Upper lobe of right lung (tissue), 1 donor: Measurements from ENCODE around the gene ACTN4. TPM values are rescaled to one million over a fixed set of nuclear protein-coding genes. Genes with fewer than 3 reads are reported as not detected.
"Not testable (repeated sequence)": the region's sequence is repeated elsewhere in the genome, so short reads cannot be mapped to it uniquely, and the experiment has no call there.

Experiments used
- ATAC-seq: fragments of 200-7000 bp; cut with Tn5 transposase; one replicate; pipeline ENCODE4 v1.9.1; 2020; ENCODE audit warnings: mild to moderate bottlenecking, moderate library complexity
- DNase-seq: peaks from one replicate; pipeline ENCODE4 v3.0.0-alpha.2; 2020
- H3K27ac ChIP-seq: fragments of 200-600 bp; one replicate; pipeline ENCODE4 v1.8.0; 2022
- H3K27me3 ChIP-seq: fragments of 200-600 bp; one replicate; pipeline ENCODE4 v1.8.0; 2022; ENCODE audit warnings: mild to moderate bottlenecking
- H3K36me3 ChIP-seq: fragments of 200-600 bp; one replicate; pipeline ENCODE4 v1.8.0; 2022
- H3K4me1 ChIP-seq: fragments of 200-600 bp; one replicate; pipeline ENCODE4 v1.8.0; 2022
- H3K4me3 ChIP-seq: fragments of 200-600 bp; one replicate; pipeline ENCODE4 v1.8.0; 2022; ENCODE audit warnings: mild to moderate bottlenecking
- H3K9me3 ChIP-seq: fragments of 200-600 bp; one replicate; pipeline ENCODE4 v1.8.0; 2022
- CTCF ChIP-seq: fragments of 200-600 bp; IDR thresholded peaks from one replicate; pipeline ENCODE4 v1.8.0; 2022; ENCODE audit warnings: antibody characterized with exemption
- intact Hi-C: fragments of 100-400 bp; cut with DNase I; formaldehyde crosslinking; loops from one replicate; pipeline ENCODE4 v1.11.0; 2022
- long read RNA-seq: library from polyadenylated mRNA; unstranded; transcript quantifications from one replicate; pipeline ENCODE4 v2.0.0, GENCODE V29; 2021
- total RNA-seq: library from RNA; stranded (reverse); fragmentation: NEBNext Ultra II Directional; extraction: Animal tissue kit (Norgen Biotek cat#: 25700); gene quantifications from one replicate; pipeline ENCODE4 v1.2.1, GENCODE V29; 2021
- donor health status: DM: no; HTN: yes; CAD: no; lungs with severe emphysema.

Gene ACTN4
- total RNA-seq: 565 TPM
- long read RNA-seq, full-length matches to known transcripts: 94 of 184 reads
- long read RNA-seq, partial matches to known transcripts: 72 of 184 reads
- long read RNA-seq, other reads (novel, unspliced or antisense): 18 of 184 reads

- no peak for TF ChIP-seq CTCF
- H3K36me3 ChIP-seq: no peaks in the 10 kb centered on the region
- H3K27ac ChIP-seq: peak within 1 kb of the TSS; percentile 80
- no peaks in the 10 kb centered on the region for H3K9me3 ChIP-seq
- peak within 1 kb of the TSS; percentile 88 for H3K4me3 ChIP-seq
- peak; percentile 100 for DNase-seq
- intact Hi-C loops: no loop called here
- no peaks in the 10 kb centered on the region for H3K27me3 ChIP-seq
- H3K4me1 ChIP-seq: peaks cover 35% of the 10 kb centered on the region
- ATAC-seq: peak; percentile 94
These were observed at the start of gene ACTN4 for GRCh38 chr19:38647368-38647965. ACTN4 (plus strand) TSS chr19:38647649; CDS start chr19:38647746, 97 bp downstream.

- Histone ChIP-seq H3K27ac (no peak overlapping the region), H3K9me3 (no peaks in the 10 kb centered on the region), H3K27me3 (no peaks in the 10 kb centered on the region), H3K4me3 (no peak overlapping the region), H3K36me3 (no peaks in the 10 kb centered on the region), H3K4me1 (no peaks in the 10 kb centered on the region)
- intact Hi-C loops: no loop called here
- TF ChIP-seq CTCF: no peak
- DNase-seq (no peak), ATAC-seq (no peak)
These were observed 47.7 kb upstream of the ACTN4 start for GRCh38 chr19:38599722-38600121.

- H3K4me1 ChIP-seq, ATAC-seq, DNase-seq, H3K27me3 ChIP-seq, intact Hi-C loops, H3K36me3 ChIP-seq, H3K4me3 ChIP-seq, H3K27ac ChIP-seq, H3K9me3 ChIP-seq: not testable (repeated sequence)
These were observed 44.6 kb upstream of the ACTN4 start for GRCh38 chr19:38602856-38603255.

GRCh38 chr19:38606131-38606530, 41.3 kb upstream of the ACTN4 start:
- DNase-seq (no peak), ATAC-seq (no peak)
- Histone ChIP-seq H3K27me3 (no peaks in the 10 kb centered on the region), H3K36me3 (no peaks in the 10 kb centered on the region), H3K4me1 (no peaks in the 10 kb centered on the region), H3K4me3 (no peak overlapping the region), H3K9me3 (no peaks in the 10 kb centered on the region), H3K27ac (no peak overlapping the region)
- intact Hi-C loops: no loop called here
- no peak for TF ChIP-seq CTCF

- intact Hi-C loops: no loop called here
- no peak overlapping the region for H3K4me3 ChIP-seq
- H3K4me1 ChIP-seq: peaks cover 9% of the 10 kb centered on the region
- DNase-seq: no peak
- no peak for TF ChIP-seq CTCF
- ATAC-seq: no peak
- no peaks in the 10 kb centered on the region for H3K9me3 ChIP-seq
- H3K27ac ChIP-seq: no peak overlapping the region
- no peaks in the 10 kb centered on the region for H3K36me3 ChIP-seq
- no peaks in the 10 kb centered on the region for H3K27me3 ChIP-seq
These were observed 33.2 kb upstream of the ACTN4 start for GRCh38 chr19:38614289-38614688.

- intact Hi-C loops: no loop called here
- Histone ChIP-seq H3K4me3 (no peak overlapping the region), H3K27ac (no peak overlapping the region), H3K27me3 (no peaks in the 10 kb centered on the region), H3K36me3 (peaks cover under 1% of the 10 kb centered on the region), H3K4me1 (peaks cover 15% of the 10 kb centered on the region), H3K9me3 (no peaks in the 10 kb centered on the region)
- TF ChIP-seq CTCF: no peak
- DNase-seq (no peak), ATAC-seq (no peak)
These were observed 32.4 kb upstream of the ACTN4 start for GRCh38 chr19:38615007-38615581.
